Adrenal gland (tissue), 5 donors: ENCODE results near the gene KIT.

Experiments used
- POLR2A ChIP-seq, 2 donors: fragments of 450-650 bp; IDR thresholded peaks; one replicate each; pipeline ENCODE4 v1.6.1; 2017; ENCODE audit warnings: antibody characterized with exemption in 2 of 2, mild to moderate bottlenecking in 2 of 2, moderate library complexity in 1 of 2
- TF ChIP-seq, protein P1 (sequence below), 6 experiments: fragments of 450-650 bp in 4 of 6; fragments of 200-600 bp in 2 of 6; sonication (generic) in 1 of 6; IDR thresholded peaks; 1 replicate in 5 of 6; 2 replicates in 1 of 6; pipeline versions ENCODE4 v1.5.1 to v1.8.0; 2016 to 2021; ENCODE audit warnings: antibody characterized with exemption in 6 of 6, mild to moderate bottlenecking in 2 of 6, moderate library complexity in 1 of 6
- donor health status: DM: no; HTN: no; CAD: no.

DNA sequence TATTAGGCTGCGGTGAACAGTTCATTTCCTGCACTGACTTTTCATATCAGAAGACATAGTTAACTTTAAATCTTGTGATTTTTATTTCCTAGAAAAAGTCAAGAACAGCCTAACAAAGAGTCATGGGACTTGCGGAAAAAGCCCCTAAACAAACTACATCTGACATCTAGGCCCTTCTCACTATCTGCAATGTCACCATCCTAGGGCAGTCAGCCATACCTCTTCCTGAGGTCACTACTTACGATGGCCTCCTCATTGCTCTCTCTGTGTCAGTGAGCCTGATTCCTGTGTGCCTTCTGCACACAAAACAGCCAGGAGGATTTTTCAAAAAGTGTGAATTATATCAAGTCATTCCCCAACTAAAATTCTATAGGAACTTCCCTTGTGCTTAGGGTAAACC is 22.4 kb upstream of the KIT start:
- TF ChIP-seq, protein P1, sequence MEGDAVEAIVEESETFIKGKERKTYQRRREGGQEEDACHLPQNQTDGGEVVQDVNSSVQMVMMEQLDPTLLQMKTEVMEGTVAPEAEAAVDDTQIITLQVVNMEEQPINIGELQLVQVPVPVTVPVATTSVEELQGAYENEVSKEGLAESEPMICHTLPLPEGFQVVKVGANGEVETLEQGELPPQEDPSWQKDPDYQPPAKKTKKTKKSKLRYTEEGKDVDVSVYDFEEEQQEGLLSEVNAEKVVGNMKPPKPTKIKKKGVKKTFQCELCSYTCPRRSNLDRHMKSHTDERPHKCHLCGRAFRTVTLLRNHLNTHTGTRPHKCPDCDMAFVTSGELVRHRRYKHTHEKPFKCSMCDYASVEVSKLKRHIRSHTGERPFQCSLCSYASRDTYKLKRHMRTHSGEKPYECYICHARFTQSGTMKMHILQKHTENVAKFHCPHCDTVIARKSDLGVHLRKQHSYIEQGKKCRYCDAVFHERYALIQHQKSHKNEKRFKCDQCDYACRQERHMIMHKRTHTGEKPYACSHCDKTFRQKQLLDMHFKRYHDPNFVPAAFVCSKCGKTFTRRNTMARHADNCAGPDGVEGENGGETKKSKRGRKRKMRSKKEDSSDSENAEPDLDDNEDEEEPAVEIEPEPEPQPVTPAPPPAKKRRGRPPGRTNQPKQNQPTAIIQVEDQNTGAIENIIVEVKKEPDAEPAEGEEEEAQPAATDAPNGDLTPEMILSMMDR (IDR thresholded peaks at IDR 0.05) = no peak
- TF ChIP-seq POLR2A (IDR thresholded peaks at IDR 0.05) = no peak
